H9 (cell line): ENCODE measurements around the gene PLCH1. TPM values are rescaled to one million over a fixed set of nuclear protein-coding genes. Genes with fewer than 3 reads are reported as not detected.

Experiments
- DNase-seq: peaks from one replicate; pipeline ENCODE4 v3.0.0-alpha.2; 2017
- H2AFZ ChIP-seq: one replicate; pipeline ENCODE4 v1.6.1; 2013; ENCODE audit warnings: mild to moderate bottlenecking, low read length, control low read depth, moderate library complexity
- H2AK5ac ChIP-seq: 2 replicates; pipeline ENCODE4 v1.6.1; 2013; ENCODE audit warnings: low read length, control low read depth, mixed read lengths; ENCODE audit not compliant: insufficient read length
- H2BK120ac ChIP-seq: one replicate; pipeline ENCODE4 v1.6.1; 2013; ENCODE audit warnings: low read depth, mild to moderate bottlenecking, low read length, control low read depth, inconsistent platforms; ENCODE audit not compliant: poor library complexity, severe bottlenecking
- H2BK12ac ChIP-seq: 2 replicates; pipeline ENCODE4 v1.6.1; 2013; ENCODE audit warnings: low read length, control low read depth, mixed read lengths, low read depth; ENCODE audit not compliant: insufficient read length
- H2BK15ac ChIP-seq: 2 replicates; pipeline ENCODE4 v1.6.1; 2013; ENCODE audit warnings: low read depth, low read length, control low read depth
- H2BK20ac ChIP-seq: one replicate; pipeline ENCODE4 v1.6.1; 2013; ENCODE audit warnings: low read depth, mild to moderate bottlenecking, low read length, control low read depth, inconsistent platforms; ENCODE audit not compliant: poor library complexity, severe bottlenecking
- H2BK5ac ChIP-seq: 2 replicates; pipeline ENCODE4 v1.6.1; 2013; ENCODE audit warnings: low read length, control low read depth, mixed read lengths; ENCODE audit not compliant: insufficient read length
- H3K14ac ChIP-seq: 2 replicates; pipeline ENCODE4 v1.6.1; 2013; ENCODE audit warnings: low read length, control low read depth; ENCODE audit not compliant: insufficient read depth
- H3K18ac ChIP-seq: 2 replicates; pipeline ENCODE4 v1.6.1; 2013; ENCODE audit warnings: low read depth, mild to moderate bottlenecking, mixed read lengths, low read length, control low read depth; ENCODE audit not compliant: insufficient read length
- H3K23ac ChIP-seq: 2 replicates; pipeline ENCODE4 v1.6.1; 2013; ENCODE audit warnings: low read length, control low read depth, mixed read lengths, low read depth; ENCODE audit not compliant: insufficient read length
- H3K23me2 ChIP-seq: 2 replicates; pipeline ENCODE4 v1.6.1; 2013; ENCODE audit warnings: low read depth, mild to moderate bottlenecking, mixed read lengths, low read length, control low read depth; ENCODE audit not compliant: insufficient read length, poor library complexity, severe bottlenecking
- H3K27ac ChIP-seq: 2 replicates; pipeline ENCODE4 v1.5.1; 2013; ENCODE audit warnings: low read length, control low read depth, mixed read lengths, low read depth; ENCODE audit not compliant: insufficient read length
- H3K27me3 ChIP-seq: 2 replicates; pipeline ENCODE4 v1.6.1; 2013; ENCODE audit warnings: low read length, control low read depth, inconsistent platforms; ENCODE audit not compliant: insufficient read depth
- H3K4ac ChIP-seq: 2 replicates; pipeline ENCODE4 v1.6.1; 2013; ENCODE audit warnings: low read depth, mild to moderate bottlenecking, control low read depth, inconsistent platforms, low read length, moderate library complexity
- H3K4me1 ChIP-seq: 2 replicates; pipeline ENCODE4 v1.6.1; 2013; ENCODE audit warnings: low read length, control low read depth, inconsistent platforms; ENCODE audit not compliant: insufficient read depth
- H3K4me2 ChIP-seq: 2 replicates; pipeline ENCODE4 v1.6.1; 2013; ENCODE audit warnings: low read length, control low read depth, mixed read lengths; ENCODE audit not compliant: insufficient read length, insufficient read depth
- H3K56ac ChIP-seq: 2 replicates; pipeline ENCODE4 v1.6.1; 2013; ENCODE audit warnings: low read depth, mild to moderate bottlenecking, mixed read lengths, low read length, control low read depth; ENCODE audit not compliant: insufficient read length
- H3K79me1 ChIP-seq: 2 replicates; pipeline ENCODE4 v1.6.1; 2013; ENCODE audit warnings: low read depth, mild to moderate bottlenecking, moderate library complexity, low read length, control low read depth, inconsistent platforms; ENCODE audit not compliant: insufficient read depth, poor library complexity, severe bottlenecking
- H3K79me2 ChIP-seq: 2 replicates; pipeline ENCODE4 v1.6.1; 2013; ENCODE audit warnings: low read length, control low read depth, inconsistent platforms; ENCODE audit not compliant: insufficient read depth
- H3K9ac ChIP-seq: 2 replicates; pipeline ENCODE4 v1.6.1; 2013; ENCODE audit warnings: low read length, control low read depth, mixed read lengths; ENCODE audit not compliant: insufficient read length; ENCODE audit errors: extremely low read depth
- H3K9me3 ChIP-seq: one replicate; pipeline ENCODE4 v1.6.1; 2013; ENCODE audit warnings: low read depth, low read length, inconsistent platforms; ENCODE audit not compliant: control insufficient read depth
- H3T11ph ChIP-seq: one replicate; pipeline ENCODE4 v1.6.1; 2013; ENCODE audit warnings: mild to moderate bottlenecking, low read length, control low read depth, inconsistent platforms
- H4K20me1 ChIP-seq: one replicate; pipeline ENCODE4 v1.6.1; 2013; ENCODE audit not compliant: control insufficient read depth, insufficient read length, insufficient read depth
- H4K5ac ChIP-seq: 2 replicates; pipeline ENCODE4 v1.6.1; 2013; ENCODE audit warnings: low read depth, mild to moderate bottlenecking, mixed read lengths, low read length, control low read depth; ENCODE audit not compliant: insufficient read length
- H4K8ac ChIP-seq: replicated peaks from 2 replicates; pipeline ENCODE4 v1.6.1; 2013; ENCODE audit warnings: low read length, control low read depth, mixed read lengths, low read depth; ENCODE audit not compliant: insufficient read length
- H4K91ac ChIP-seq: 2 replicates; pipeline ENCODE4 v1.6.1; 2013; ENCODE audit warnings: low read depth, mild to moderate bottlenecking, moderate library complexity, mixed read lengths, low read length, control low read depth; ENCODE audit not compliant: insufficient read length
- H3K27ac Mint-ChIP-seq, 3 experiments: 2 replicates in 2 of 3; 3 replicates in 1 of 3; pipeline ENCODE4 v1.8.0; 2020 to 2021; ENCODE audit warnings: mixed read lengths in 3 of 3, mild to moderate bottlenecking in 1 of 3, moderate library complexity in 1 of 3
- H3K27me3 Mint-ChIP-seq: 2 replicates; pipeline ENCODE4 v1.8.0; 2021; ENCODE audit warnings: low read depth, mild to moderate bottlenecking, moderate library complexity, mixed read lengths
- H3K36me3 Mint-ChIP-seq, 3 experiments: 2 replicates in 2 of 3; 3 replicates in 1 of 3; pipeline ENCODE4 v1.8.0; 2020 to 2021; ENCODE audit warnings: low read depth in 3 of 3, mixed read lengths in 3 of 3; ENCODE audit not compliant: insufficient read depth in 1 of 3
- H3K4me1 Mint-ChIP-seq, 2 experiments: 2 replicates each; pipeline ENCODE4 v1.8.0; 2020; ENCODE audit warnings: mixed read lengths in 2 of 2
- H3K4me3 Mint-ChIP-seq, 2 experiments: 2 replicates in 1 of 2; 3 replicates in 1 of 2; pipeline ENCODE4 v1.8.0; 2020 to 2021; ENCODE audit warnings: mild to moderate bottlenecking in 2 of 2, mixed read lengths in 2 of 2, moderate library complexity in 1 of 2
- H3K9me3 Mint-ChIP-seq, 2 experiments: 2 replicates in 1 of 2; 3 replicates in 1 of 2; pipeline ENCODE4 v1.8.0; 2020; ENCODE audit warnings: mild to moderate bottlenecking in 2 of 2, mixed read lengths in 2 of 2, moderate library complexity in 1 of 2
- CTCF ChIP-seq: fragments of 200-600 bp; sonication (generic); conservative IDR thresholded peaks from 3 replicates; pipeline ENCODE4 v1.8.0; 2021; ENCODE audit warnings: antibody characterized with exemption, mild to moderate bottlenecking
- WGBS: extraction: QIAGEN DNeasy Blood & Tissue Kit; methylation state at CpG from one replicate; pipeline ENCODE4 v1.1.7; 2013; ENCODE audit warnings: missing lambda C conversion rate, low lambda C conversion rate, mixed read lengths; ENCODE audit not compliant: insufficient read length; ENCODE audit errors: extremely low coverage; 5-methylcytosine and 5-hydroxymethylcytosine counted together
- total RNA-seq: library from RNA; stranded (reverse); gene quantifications from 2 replicates; pipeline ENCODE4 v1.2.1, GENCODE V29; 2021

Gene PLCH1
- total RNA-seq, 1 experiment from 2014 or later = 19.0 TPM

GRCh38 chr3:155386919-155387318, 358.0 kb downstream of the PLCH1 start:
- H3K79me2 ChIP-seq = no peaks in the 10 kb centered on the region
- H3K23ac ChIP-seq = no peak overlapping the region
- no peaks in the 10 kb centered on the region for H3K9me3 ChIP-seq
- no peak overlapping the region for H2AFZ ChIP-seq
- H3K18ac ChIP-seq = no peak overlapping the region
- no peak overlapping the region for H3K56ac ChIP-seq
- H2BK12ac ChIP-seq = no peak overlapping the region
- TF ChIP-seq CTCF = no peak
- no peak overlapping the region for H4K91ac ChIP-seq
- no peak overlapping the region for H4K5ac ChIP-seq
- Mint-ChIP-seq H3K4me3 (no peak overlapping the region), H3K27ac (no peak overlapping the region), H3K27me3 (no peaks in the 10 kb centered on the region), H3K36me3 (no peaks in the 10 kb centered on the region; a peak in 1 of 7 replicates), H3K9me3 (no peaks in the 10 kb centered on the region), H3K4me1 (peaks cover 11 to 14% of the 10 kb centered on the region in 2 experiments)
- no peak overlapping the region for H3K4me2 ChIP-seq
- no peak overlapping the region for H3T11ph ChIP-seq
- no peak overlapping the region for H3K14ac ChIP-seq
- H3K4ac ChIP-seq = no peak overlapping the region
- H3K79me1 ChIP-seq = no peaks in the 10 kb centered on the region
- no peak overlapping the region for H3K9ac ChIP-seq
- H2BK15ac ChIP-seq = no peak overlapping the region
- no peak overlapping the region for H2BK20ac ChIP-seq
- H3K27ac ChIP-seq = no peak overlapping the region
- H3K4me1 ChIP-seq = peaks cover 3% of the 10 kb centered on the region; the same call in 1 of the 2 replicates
- WGBS = no CpG with 5 or more reads among the region's 8 CpGs
- no peak overlapping the region for H2BK5ac ChIP-seq
- H4K20me1 ChIP-seq = no peaks in the 10 kb centered on the region
- no peaks in the 10 kb centered on the region for H3K27me3 ChIP-seq
- no peak overlapping the region for H2BK120ac ChIP-seq
- no peak overlapping the region for H2AK5ac ChIP-seq
- H3K23me2 ChIP-seq = no peaks in the 10 kb centered on the region
- no peak for DNase-seq
- H4K8ac ChIP-seq = no peak overlapping the region
